Neural progenitor cell (in vitro differentiated cells): ENCODE results near the gene GBF1. TPM values are rescaled to one million over a fixed set of nuclear protein-coding genes. Genes with fewer than 3 reads are reported as not detected.

Source experiments
- DNase-seq: peaks from one replicate; pipeline ENCODE4 v3.0.0-alpha.2; 2016; ENCODE audit warnings: low spot score
- H2AFZ ChIP-seq: fragments of 200-600 bp; sonication (generic); replicated peaks from 2 replicates; pipeline ENCODE4 v1.6.1; 2016; ENCODE audit warnings: antibody characterized with exemption
- H3F3A ChIP-seq: fragments of 200-600 bp; sonication (generic); 2 replicates; pipeline ENCODE4 v1.6.1; 2016; ENCODE audit warnings: antibody characterized with exemption, low read depth
- H3K27ac ChIP-seq: fragments of 200-600 bp; sonication (generic); 2 replicates; pipeline ENCODE4 v1.5.1; 2016; ENCODE audit warnings: mild to moderate bottlenecking
- H3K27me3 ChIP-seq: fragments of 200-600 bp; sonication (generic); 2 replicates; pipeline ENCODE4 v1.6.1; 2016; ENCODE audit warnings: mild to moderate bottlenecking, moderate library complexity
- H3K36me3 ChIP-seq: fragments of 200-600 bp; sonication (generic); 2 replicates; pipeline ENCODE4 v1.5.1; 2016
- H3K4me1 ChIP-seq: fragments of 200-600 bp; sonication (generic); 2 replicates; pipeline ENCODE4 v1.6.1; 2016; ENCODE audit warnings: mixed run types
- H3K4me2 ChIP-seq: fragments of 200-600 bp; sonication (generic); 2 replicates; pipeline ENCODE4 v1.6.1; 2016
- H3K4me3 ChIP-seq: fragments of 200-600 bp; sonication (generic); 2 replicates; pipeline ENCODE4 v1.5.1; 2016
- H3K79me2 ChIP-seq: fragments of 200-600 bp; sonication (generic); 2 replicates; pipeline ENCODE4 v1.6.1; 2016; ENCODE audit warnings: low read depth
- H3K9ac ChIP-seq: fragments of 200-600 bp; sonication (generic); 2 replicates; pipeline ENCODE4 v1.6.1; 2016
- H3K9me3 ChIP-seq: fragments of 200-600 bp; sonication (generic); 2 replicates; pipeline ENCODE4 v1.5.1; 2016; ENCODE audit warnings: low read depth
- H4K20me1 ChIP-seq: fragments of 200-600 bp; sonication (generic); 2 replicates; pipeline ENCODE4 v1.6.1; 2016; ENCODE audit warnings: low read depth
- H3K27ac Mint-ChIP-seq: 3 replicates; pipeline ENCODE4 v1.8.0; 2021; ENCODE audit warnings: mixed read lengths
- H3K27me3 Mint-ChIP-seq: 2 replicates; pipeline ENCODE4 v1.8.0; 2022; ENCODE audit warnings: low read depth, mild to moderate bottlenecking, inconsistent platforms, moderate library complexity, mixed read lengths; ENCODE audit not compliant: insufficient read depth
- H3K36me3 Mint-ChIP-seq: 3 replicates; pipeline ENCODE4 v1.8.0; 2021; ENCODE audit warnings: mixed read lengths
- H3K4me1 Mint-ChIP-seq: 3 replicates; pipeline ENCODE4 v1.8.0; 2021; ENCODE audit warnings: mixed read lengths
- H3K4me3 Mint-ChIP-seq: 3 replicates; pipeline ENCODE4 v1.8.0; 2021; ENCODE audit warnings: mild to moderate bottlenecking, moderate library complexity, mixed read lengths
- H3K9me3 Mint-ChIP-seq: 3 replicates; pipeline ENCODE4 v1.8.0; 2020; ENCODE audit warnings: mixed read lengths
- CTCF ChIP-seq: fragments of 200-600 bp; sonication (generic); IDR thresholded peaks from 2 replicates; pipeline ENCODE4 v1.5.1; 2017; ENCODE audit warnings: antibody characterized with exemption, mild to moderate bottlenecking
- EZH2 ChIP-seq: fragments of 200-600 bp; sonication (generic); IDR thresholded peaks from 2 replicates; pipeline ENCODE4 v1.6.1; 2017; ENCODE audit warnings: antibody characterized with exemption, mild to moderate bottlenecking, moderate library complexity
- EZH2phosphoT487 ChIP-seq: fragments of 200-600 bp; sonication (generic); IDR thresholded peaks from 2 replicates; pipeline ENCODE4 v1.6.1; 2017; ENCODE audit warnings: antibody characterized with exemption
- total RNA-seq: library from RNA; depleted of rRNA; stranded (reverse); fragments of >200 nt; gene quantifications from 2 replicates; pipeline ENCODE4 v1.2.3, GENCODE V29; 2015; ENCODE audit warnings: low replicate concordance

GBF1 gene, protein sequence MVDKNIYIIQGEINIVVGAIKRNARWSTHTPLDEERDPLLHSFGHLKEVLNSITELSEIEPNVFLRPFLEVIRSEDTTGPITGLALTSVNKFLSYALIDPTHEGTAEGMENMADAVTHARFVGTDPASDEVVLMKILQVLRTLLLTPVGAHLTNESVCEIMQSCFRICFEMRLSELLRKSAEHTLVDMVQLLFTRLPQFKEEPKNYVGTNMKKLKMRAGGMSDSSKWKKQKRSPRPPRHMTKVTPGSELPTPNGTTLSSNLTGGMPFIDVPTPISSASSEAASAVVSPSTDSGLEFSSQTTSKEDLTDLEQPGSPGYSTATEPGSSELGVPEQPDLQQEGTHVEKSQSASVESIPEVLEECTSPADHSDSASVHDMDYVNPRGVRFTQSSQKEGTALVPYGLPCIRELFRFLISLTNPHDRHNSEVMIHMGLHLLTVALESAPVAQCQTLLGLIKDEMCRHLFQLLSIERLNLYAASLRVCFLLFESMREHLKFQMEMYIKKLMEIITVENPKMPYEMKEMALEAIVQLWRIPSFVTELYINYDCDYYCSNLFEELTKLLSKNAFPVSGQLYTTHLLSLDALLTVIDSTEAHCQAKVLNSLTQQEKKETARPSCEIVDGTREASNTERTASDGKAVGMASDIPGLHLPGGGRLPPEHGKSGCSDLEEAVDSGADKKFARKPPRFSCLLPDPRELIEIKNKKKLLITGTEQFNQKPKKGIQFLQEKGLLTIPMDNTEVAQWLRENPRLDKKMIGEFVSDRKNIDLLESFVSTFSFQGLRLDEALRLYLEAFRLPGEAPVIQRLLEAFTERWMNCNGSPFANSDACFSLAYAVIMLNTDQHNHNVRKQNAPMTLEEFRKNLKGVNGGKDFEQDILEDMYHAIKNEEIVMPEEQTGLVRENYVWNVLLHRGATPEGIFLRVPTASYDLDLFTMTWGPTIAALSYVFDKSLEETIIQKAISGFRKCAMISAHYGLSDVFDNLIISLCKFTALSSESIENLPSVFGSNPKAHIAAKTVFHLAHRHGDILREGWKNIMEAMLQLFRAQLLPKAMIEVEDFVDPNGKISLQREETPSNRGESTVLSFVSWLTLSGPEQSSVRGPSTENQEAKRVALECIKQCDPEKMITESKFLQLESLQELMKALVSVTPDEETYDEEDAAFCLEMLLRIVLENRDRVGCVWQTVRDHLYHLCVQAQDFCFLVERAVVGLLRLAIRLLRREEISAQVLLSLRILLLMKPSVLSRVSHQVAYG (N-terminal part only)
- total RNA-seq, result 23.5 and 37.9 TPM in 2 replicates

- Histone ChIP-seq H3K79me2 (peaks cover 46% of the 10 kb centered on the region), H4K20me1 (peaks cover 36% of the 10 kb centered on the region), H3K9me3 (no peaks in the 10 kb centered on the region), H3K4me1 (peaks cover 23% of the 10 kb centered on the region), H3K4me3 (peak within 1 kb of the TSS; percentile 73), H3K36me3 (no peaks in the 10 kb centered on the region), H3K9ac (peak within 1 kb of the TSS; percentile 68), H2AFZ (peak within 1 kb of the TSS; percentile 83), H3K27me3 (peaks cover 37% of the 10 kb centered on the region), H3K27ac (peak within 1 kb of the TSS; percentile 81), H3F3A (peaks cover 14% of the 10 kb centered on the region), H3K4me2 (peak within 1 kb of the TSS; percentile 92)
- H3K4me3 Mint-ChIP-seq, result peak within 1 kb of the TSS; percentile 99
- peaks cover 39% of the 10 kb centered on the region for H3K4me1 Mint-ChIP-seq
- DNase-seq, result peak; percentile 99
- peak within 1 kb of the TSS; percentile 84 for H3K27ac Mint-ChIP-seq
- no peaks in the 10 kb centered on the region for H3K9me3 Mint-ChIP-seq
- H3K36me3 Mint-ChIP-seq, result peaks cover 4% of the 10 kb centered on the region
- no peak for TF ChIP-seq EZH2
- TF ChIP-seq EZH2phosphoT487, result no peak
- no peak for TF ChIP-seq CTCF
- H3K27me3 Mint-ChIP-seq, result peaks cover 20% of the 10 kb centered on the region
Measured at GRCh38 chr10:102245082-102245931, at the start of gene GBF1. GBF1 (plus strand) TSS chr10:102245532; CDS start chr10:102258939, 13,407 bp downstream.

- Mint-ChIP-seq H3K9me3 (peaks cover 9% of the 10 kb centered on the region), H3K36me3 (no peaks in the 10 kb centered on the region)
- TF ChIP-seq CTCF, result no peak
- no peak for TF ChIP-seq EZH2
- no peak for TF ChIP-seq EZH2phosphoT487
Measured at GRCh38 chr10:102196893-102197292, 48.4 kb upstream of the GBF1 start.

DNA sequence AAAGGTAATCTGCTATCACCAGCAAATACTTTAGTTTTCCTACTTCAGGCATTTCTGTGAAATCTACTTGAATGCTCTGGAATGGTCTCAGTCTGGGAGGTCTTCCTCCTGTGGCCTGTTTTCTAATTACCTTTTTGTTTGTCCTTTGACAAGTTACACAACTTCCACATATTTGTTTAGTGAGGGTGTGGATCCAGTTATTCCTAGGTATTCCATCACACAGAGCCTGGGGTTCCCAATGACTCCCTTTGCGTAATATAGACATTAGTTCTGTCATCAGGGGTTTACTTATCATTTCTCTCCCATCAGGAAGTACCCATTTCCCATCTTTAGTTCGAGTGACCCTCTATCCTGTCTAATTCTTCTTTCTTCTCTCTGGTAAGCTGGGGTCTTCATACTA is 47.3 kb upstream of the GBF1 start:
- Mint-ChIP-seq H3K4me3 (no peak overlapping the region), H3K36me3 (no peaks in the 10 kb centered on the region), H3K27me3 (peaks cover 9% of the 10 kb centered on the region), H3K9me3 (peaks cover 9% of the 10 kb centered on the region), H3K4me1 (no peaks in the 10 kb centered on the region), H3K27ac (no peak overlapping the region)
- Histone ChIP-seq H3K4me3 (no peak overlapping the region), H3K9me3 (no peaks in the 10 kb centered on the region), H3K27me3 (no peaks in the 10 kb centered on the region), H4K20me1 (no peaks in the 10 kb centered on the region), H3K27ac (no peak overlapping the region), H3F3A (no peaks in the 10 kb centered on the region), H2AFZ (no peak overlapping the region), H3K9ac (no peak overlapping the region), H3K4me2 (no peak overlapping the region), H3K36me3 (no peaks in the 10 kb centered on the region), H3K4me1 (no peaks in the 10 kb centered on the region), H3K79me2 (no peaks in the 10 kb centered on the region)
- TF ChIP-seq CTCF, result no peak
- no peak for TF ChIP-seq EZH2phosphoT487
- no peak for DNase-seq

More at GRCh38 chr10:102196893-102197292, 48.4 kb upstream of the GBF1 start:
- Mint-ChIP-seq H3K4me3 (no peak overlapping the region), H3K27ac (no peak overlapping the region), H3K4me1 (no peaks in the 10 kb centered on the region), H3K27me3 (peaks cover 18% of the 10 kb centered on the region)
- Histone ChIP-seq H4K20me1 (no peaks in the 10 kb centered on the region), H2AFZ (no peak overlapping the region), H3K9me3 (no peaks in the 10 kb centered on the region), H3K27me3 (no peaks in the 10 kb centered on the region), H3K79me2 (no peaks in the 10 kb centered on the region), H3K4me3 (no peak overlapping the region), H3K27ac (no peak overlapping the region), H3K4me2 (no peak overlapping the region), H3K9ac (no peak overlapping the region), H3K4me1 (no peaks in the 10 kb centered on the region), H3F3A (no peaks in the 10 kb centered on the region), H3K36me3 (no peaks in the 10 kb centered on the region)
- DNase-seq, result no peak
